Activated T-helper 9 cell treated with anti-CD3 and anti-CD28 coated beads, Interleukin-2, amount 50 U/mL, for 16 hours (primary cell): ENCODE results near the gene OCA2.

ENCODE experiments used
- DNase-seq: peaks from one replicate; pipeline ENCODE4 v3.0.0-alpha.2; 2020; ENCODE audit warnings: low read depth

The OCA2 gene

GRCh38 chr15:27707257-27707656 is 391.9 kb downstream of the OCA2 start:
- DNase-seq, result no peak

- no peak for DNase-seq
These were observed 392.8 kb downstream of the OCA2 start for GRCh38 chr15:27706300-27706699.

- DNase-seq, result no peak
These were observed 394.1 kb downstream of the OCA2 start for GRCh38 chr15:27705056-27705455.
